Adrenal gland (tissue), 12 donors: ENCODE measurements around the gene SCN2B. TPM values are rescaled to one million over a fixed set of nuclear protein-coding genes. Genes with fewer than 3 reads are reported as not detected.

Experiments
- DNase-seq, 7 donors: peaks; one replicate each; pipeline ENCODE4 v3.0.0-alpha.2; 2019 to 2020
- H3K27ac ChIP-seq, 5 donors: fragments of 200-600 bp; sonication (generic) in 4 of 5; 1 replicate in 3 of 5; 2 replicates in 2 of 5; pipeline versions ENCODE4 v1.5.1 to v1.8.0; 2016 to 2020; ENCODE audit warnings: mild to moderate bottlenecking in 1 of 5
- H3K27me3 ChIP-seq: fragments of 200-600 bp; 2 replicates; pipeline ENCODE4 v1.8.0; 2021
- H3K36me3 ChIP-seq, 2 donors: fragments of 200-600 bp; replicated peaks in 1 of 2; 1 replicate in 1 of 2; 2 replicates in 1 of 2; pipeline versions ENCODE4 v1.5.1 to v1.8.0; 2018 to 2022
- H3K4me1 ChIP-seq, 2 donors: fragments of 200-600 bp; replicated peaks in 1 of 2; 1 replicate in 1 of 2; 2 replicates in 1 of 2; pipeline versions ENCODE4 v1.5.1 to v1.8.0; 2018 to 2021
- H3K4me3 ChIP-seq, 4 donors: fragments of 200-600 bp; sonication (generic) in 3 of 4; one replicate each; pipeline ENCODE4 v1.5.1; 2016 to 2018
- H3K9me3 ChIP-seq, 3 donors: fragments of 200-600 bp; sonication (generic) in 1 of 3; replicated peaks in 1 of 3; 1 replicate in 2 of 3; 2 replicates in 1 of 3; pipeline versions ENCODE4 v1.5.1 to v1.8.0; 2016 to 2021
- POLR2A ChIP-seq, 2 donors: fragments of 450-650 bp; IDR thresholded peaks; one replicate each; pipeline ENCODE4 v1.6.1; 2017; ENCODE audit warnings: antibody characterized with exemption in 2 of 2, mild to moderate bottlenecking in 2 of 2, moderate library complexity in 1 of 2
- WGBS, 4 donors: extraction: QIAGEN DNeasy Blood & Tissue Kit in 2 of 4; methylation state at CpG; one replicate each; pipeline versions ENCODE4 v1.1.5 to v1.1.7; 2013 to 2017; 5-methylcytosine and 5-hydroxymethylcytosine counted together
- intact Hi-C, 2 donors: fragments of 100-400 bp; cut with DNase I; formaldehyde crosslinking; loops; one replicate each; pipeline versions ENCODE4 v1.14.1 to v1.15.0; 2022 to 2023
- polyA plus RNA-seq, 3 donors: library from polyadenylated mRNA; stranded (reverse); fragments of 200-250 nt in 2 of 3; fragments of 350-450 nt in 1 of 3; fragmentation: Illumina TruSeq in 1 of 3; extraction: RNeasy Lipid Tissue Mini Kit (QIAGEN cat#74804) in 1 of 3; gene quantifications; one replicate each; pipeline ENCODE4 v1.2.3, GENCODE V29; 2013 to 2014
- total RNA-seq, 9 donors: library from RNA; depleted of rRNA in 4 of 9; stranded (reverse); fragments of >200 nt in 4 of 9; fragments of 120-200 nt in 1 of 9; fragmentation: NEBNext Ultra II Directional in 1 of 9; extraction: Animal tissue kit (Norgen Biotek cat#: 25700) in 1 of 9; gene quantifications; one replicate each; pipeline versions ENCODE4 v1.1.0 to v1.2.4, GENCODE V29; 2013 to 2023
- TF ChIP-seq, protein P1 (sequence below), 6 experiments: fragments of 450-650 bp in 4 of 6; fragments of 200-600 bp in 2 of 6; sonication (generic) in 1 of 6; IDR thresholded peaks; 1 replicate in 5 of 6; 2 replicates in 1 of 6; pipeline versions ENCODE4 v1.5.1 to v1.8.0; 2016 to 2021; ENCODE audit warnings: antibody characterized with exemption in 6 of 6, mild to moderate bottlenecking in 2 of 6, moderate library complexity in 1 of 6
- donor health status: healthy with polysubstance abuse.
- donor health status: Bipolar disorder and iron deficiency.
- donor health status: DM: yes; HTN: yes; CAD: no.
- donor health status: DM: no; HTN: no; CAD: no.
- donor health status: DM: no; HTN: no; CAD: no.
- donor health status: DM: yes; HTN: yes; CAD: no.

The SCN2B gene
- total and polyA plus RNA-seq, 12 donors = 0.09 to 0.96 (median 0.38) TPM

DNA sequence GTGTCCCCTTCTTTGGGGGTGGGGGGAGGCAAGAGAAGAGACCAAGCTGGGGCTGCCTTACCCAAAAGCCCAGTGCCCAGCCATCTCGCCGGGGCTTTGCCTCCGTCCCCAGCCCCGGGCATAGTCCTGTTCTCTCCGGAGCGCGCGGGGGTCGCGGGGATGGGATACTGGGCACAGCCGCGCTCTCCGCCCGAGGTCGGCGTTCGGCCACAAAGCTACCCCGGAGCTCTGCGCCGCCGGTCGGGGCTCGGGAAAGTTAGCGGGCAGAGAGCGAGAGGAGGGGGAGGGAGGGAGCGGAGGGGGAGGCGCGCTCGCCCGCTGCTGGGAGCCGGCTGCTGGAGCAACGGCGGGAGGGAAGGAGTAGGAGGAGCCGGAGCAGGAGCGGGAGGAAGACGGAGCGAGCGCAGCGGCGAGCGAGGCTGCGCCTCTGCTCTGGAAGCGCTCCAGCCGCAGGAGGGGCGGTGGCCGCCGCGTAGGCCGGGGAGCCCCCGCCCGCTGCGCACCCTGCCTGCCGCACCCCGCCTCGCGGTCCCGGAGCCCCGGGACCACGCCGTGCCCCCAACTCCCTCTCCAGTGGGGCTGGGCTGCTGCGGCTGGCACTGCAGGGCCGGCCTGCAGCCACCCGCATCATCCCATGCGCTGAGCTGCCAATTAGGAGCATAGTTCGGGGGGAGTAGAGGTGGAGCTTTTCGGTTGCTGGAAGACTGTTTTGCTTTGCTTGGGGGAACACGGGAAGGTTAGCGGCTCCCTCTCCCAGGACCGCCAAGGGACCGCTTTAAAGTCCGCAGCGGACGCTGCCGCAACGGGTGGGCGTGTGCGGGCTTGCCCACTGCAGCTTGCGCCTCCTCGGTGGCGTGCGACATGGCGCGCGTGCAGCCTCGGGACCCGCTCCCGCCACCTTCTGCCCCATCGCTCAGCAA is 23.6 kb downstream of the SCN2B start, which contains the start of gene SCN4B:
TSS of gene SCN4B (minus strand) at position 272 of the 920 bp plus-strand sequence. CDS start at position 122, 150 bp downstream.
- peak; percentile 33 to 62 (median 52) for DNase-seq
- TF ChIP-seq, protein P1, sequence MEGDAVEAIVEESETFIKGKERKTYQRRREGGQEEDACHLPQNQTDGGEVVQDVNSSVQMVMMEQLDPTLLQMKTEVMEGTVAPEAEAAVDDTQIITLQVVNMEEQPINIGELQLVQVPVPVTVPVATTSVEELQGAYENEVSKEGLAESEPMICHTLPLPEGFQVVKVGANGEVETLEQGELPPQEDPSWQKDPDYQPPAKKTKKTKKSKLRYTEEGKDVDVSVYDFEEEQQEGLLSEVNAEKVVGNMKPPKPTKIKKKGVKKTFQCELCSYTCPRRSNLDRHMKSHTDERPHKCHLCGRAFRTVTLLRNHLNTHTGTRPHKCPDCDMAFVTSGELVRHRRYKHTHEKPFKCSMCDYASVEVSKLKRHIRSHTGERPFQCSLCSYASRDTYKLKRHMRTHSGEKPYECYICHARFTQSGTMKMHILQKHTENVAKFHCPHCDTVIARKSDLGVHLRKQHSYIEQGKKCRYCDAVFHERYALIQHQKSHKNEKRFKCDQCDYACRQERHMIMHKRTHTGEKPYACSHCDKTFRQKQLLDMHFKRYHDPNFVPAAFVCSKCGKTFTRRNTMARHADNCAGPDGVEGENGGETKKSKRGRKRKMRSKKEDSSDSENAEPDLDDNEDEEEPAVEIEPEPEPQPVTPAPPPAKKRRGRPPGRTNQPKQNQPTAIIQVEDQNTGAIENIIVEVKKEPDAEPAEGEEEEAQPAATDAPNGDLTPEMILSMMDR (IDR thresholded peaks at IDR 0.05) = peak in 1 of 6 experiments; percentile 1
- TF ChIP-seq POLR2A (IDR thresholded peaks at IDR 0.05) = no peak
- Histone ChIP-seq H3K27me3 (peaks cover 29% of the 10 kb centered on the region), H3K27ac (no peak within 1 kb of the TSS), H3K36me3 (no peaks in the 10 kb centered on the region), H3K9me3 (no peaks in the 10 kb centered on the region), H3K4me1 (peaks cover 0 to 10% of the 10 kb centered on the region in 2 donors), H3K4me3 (peak within 1 kb of the TSS in 2 of 4 donors; percentile 14 to 47)
- WGBS, 4 donors = 0 to 1% (median 0%) methylated on average over 13 to 85 of the region's 88 CpGs
- intact Hi-C loops = no loop called here

GRCh38 chr11:118152020-118152551 is 24.4 kb downstream of the SCN2B start:
- peaks cover 0 to 10% of the 10 kb centered on the region in 2 donors for H3K4me1 ChIP-seq
- 11 to 19% (median 17%) methylated on average over 7 to 16 of the region's 16 CpGs for WGBS, 4 donors
- no peak for DNase-seq
- H3K27me3 ChIP-seq = peaks cover 29% of the 10 kb centered on the region
- no peaks in the 10 kb centered on the region for H3K9me3 ChIP-seq
- no peak overlapping the region for H3K27ac ChIP-seq
- TF ChIP-seq POLR2A (IDR thresholded peaks at IDR 0.05) = no peak
- TF ChIP-seq, protein P1 (IDR thresholded peaks at IDR 0.05) = no peak
- H3K4me3 ChIP-seq = peak overlapping the region in 2 of 4 donors; percentile 14 to 47
- intact Hi-C loops = no loop called here
- no peaks in the 10 kb centered on the region for H3K36me3 ChIP-seq

DNA sequence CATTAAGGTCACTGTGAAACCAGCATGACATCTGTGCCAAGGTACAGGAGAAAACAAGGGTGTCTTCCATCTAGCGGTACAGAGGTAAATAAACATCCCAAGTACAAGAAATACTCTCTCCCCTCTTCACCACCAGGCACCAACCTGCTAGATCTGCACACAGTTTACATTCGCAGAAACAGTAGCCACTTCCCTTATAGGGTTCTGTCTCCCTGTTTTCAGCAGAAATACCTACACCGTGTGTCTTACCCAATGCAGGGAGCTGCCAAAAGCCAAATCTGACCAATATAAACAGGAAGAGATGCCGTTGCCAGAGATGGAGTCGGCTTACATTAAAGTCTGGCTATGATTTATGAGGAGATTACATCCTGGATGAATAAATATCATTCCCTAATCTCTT is 25.0 kb downstream of the SCN2B start:
- 34 to 46% (median 45%) methylated on average over 5 of the region's 5 CpGs for WGBS, 4 donors
- H3K27ac ChIP-seq = no peak overlapping the region
- intact Hi-C loops = no loop called here
- H3K4me1 ChIP-seq = peaks cover 0 to 10% of the 10 kb centered on the region in 2 donors
- no peaks in the 10 kb centered on the region for H3K9me3 ChIP-seq
- TF ChIP-seq, protein P1 (IDR thresholded peaks at IDR 0.05) = no peak
- TF ChIP-seq POLR2A (IDR thresholded peaks at IDR 0.05) = no peak
- H3K36me3 ChIP-seq = no peaks in the 10 kb centered on the region
- DNase-seq = no peak
- H3K4me3 ChIP-seq = no peak overlapping the region
- peaks cover 29% of the 10 kb centered on the region for H3K27me3 ChIP-seq

DNA sequence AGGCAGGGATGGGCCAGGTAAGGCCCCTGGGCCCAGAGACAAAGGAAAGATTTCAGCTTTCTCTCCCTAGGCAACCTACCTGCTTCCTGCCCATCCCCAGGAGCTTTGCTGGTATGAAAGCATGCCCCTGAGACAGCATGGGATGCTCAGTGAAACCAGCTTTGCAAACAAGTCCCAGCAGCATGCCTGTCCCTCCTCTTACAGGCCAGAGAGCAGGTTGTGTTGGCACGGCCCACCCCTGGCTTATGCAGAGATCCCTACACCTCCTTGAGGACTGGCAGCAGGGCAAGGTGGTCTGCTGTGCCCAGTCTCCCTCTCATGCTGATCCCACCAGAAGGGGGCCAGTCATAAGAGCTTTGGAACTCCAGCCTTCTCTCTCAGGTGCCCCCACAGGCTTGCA is 26.9 kb downstream of the SCN2B start:
- Histone ChIP-seq H3K27ac (no peak overlapping the region), H3K27me3 (peaks cover 21% of the 10 kb centered on the region), H3K36me3 (no peaks in the 10 kb centered on the region), H3K4me1 (peaks cover 0 to 10% of the 10 kb centered on the region in 2 donors), H3K9me3 (no peaks in the 10 kb centered on the region), H3K4me3 (no peak overlapping the region)
- intact Hi-C loops = loop anchor here in 1 of 2 donors (5.0 kb wide), 1 partner anchor 203 kb away; no protein-coding TSS in a partner anchor
- 73 to 83% (median 80%) methylated on average over 1 of the region's 1 CpG; no CpG with 5 or more reads in 1 of the 4 donors for WGBS, 4 donors
- no peak for DNase-seq
- TF ChIP-seq, protein P1 (IDR thresholded peaks at IDR 0.05) = no peak
- TF ChIP-seq POLR2A (IDR thresholded peaks at IDR 0.05) = no peak
